H1 (cell line): ENCODE results near the gene C19orf38. TPM values are rescaled to one million over a fixed set of nuclear protein-coding genes. Genes with fewer than 3 reads are reported as not detected.

Experiments
- CTCF ChIA-PET: fragments of 300-600 bp; sonication (Branson Sonifier 250); formaldehyde crosslinking; loops from one replicate; lab custom pipeline; 2021; ENCODE audit not compliant: partially characterized antibody; lab: Charles Lee
- POLR2A ChIA-PET: fragments of 300-600 bp; sonication (Branson Sonifier 250); formaldehyde crosslinking; loops from one replicate; lab custom pipeline; 2021; ENCODE audit warnings: inconsistent platforms; ENCODE audit not compliant: partially characterized antibody; lab: Charles Lee
- DNase-seq, 2 experiments: peaks; one replicate each; pipeline versions ENCODE4 v3.0.0 to v3.0.0-alpha.2; 2010 to 2022; ENCODE audit warnings: low spot score in 2 of 2, low read depth in 1 of 2, mixed read lengths in 1 of 2
- FAIRE-seq: peaks from 2 replicates; lab custom pipeline; 2011; peaks lifted over from hg19 to GRCh38; lab: Jason Lieb, UNC
- H2AFZ ChIP-seq: 2 replicates; pipeline ENCODE4 v1.8.1; 2012; ENCODE audit warnings: low read length, inconsistent platforms
- H2AK5ac ChIP-seq: 2 replicates; pipeline ENCODE4 v1.6.1; 2013; ENCODE audit warnings: low read depth, low read length
- H2BK120ac ChIP-seq: replicated peaks from 2 replicates; pipeline ENCODE3; 2013; ENCODE audit warnings: low read depth, low read length, inconsistent platforms
- H2BK12ac ChIP-seq: 2 replicates; pipeline ENCODE4 v1.6.1; 2013; ENCODE audit warnings: low read depth, low read length
- H2BK15ac ChIP-seq: 2 replicates; pipeline ENCODE4 v1.6.1; 2013; ENCODE audit warnings: low read length
- H2BK20ac ChIP-seq: 2 replicates; pipeline ENCODE4 v1.6.1; 2013; ENCODE audit warnings: low read length
- H2BK5ac ChIP-seq: 2 replicates; pipeline ENCODE4 v1.6.1; 2013; ENCODE audit warnings: low read depth, low read length
- H3K14ac ChIP-seq: 2 replicates; pipeline ENCODE4 v1.6.1; 2013; ENCODE audit warnings: inconsistent platforms; ENCODE audit not compliant: insufficient read length
- H3K18ac ChIP-seq: 2 replicates; pipeline ENCODE4 v1.6.1; 2013; ENCODE audit warnings: low read length; ENCODE audit errors: extremely low read depth
- H3K23ac ChIP-seq: 2 replicates; pipeline ENCODE4 v1.6.1; 2013; ENCODE audit warnings: inconsistent platforms; ENCODE audit not compliant: insufficient read length
- H3K23me2 ChIP-seq: 2 replicates; pipeline ENCODE4 v1.6.1; 2013; ENCODE audit warnings: low read depth, low read length
- H3K27ac ChIP-seq: 2 replicates; pipeline ENCODE4 v1.6.1; 2011; ENCODE audit warnings: low read depth, low read length, inconsistent platforms
- H3K27me3 ChIP-seq, 4 experiments: replicated peaks in 1 of 4; 1 replicate in 1 of 4; 2 replicates in 3 of 4; pipeline versions ENCODE4 v1.6.1 to v1.8.1; 2011 to 2013; ENCODE audit warnings: low read length in 3 of 4, mild to moderate bottlenecking in 3 of 4, inconsistent platforms in 2 of 4, mixed read lengths in 2 of 4, moderate library complexity in 1 of 4; ENCODE audit not compliant: control insufficient read depth in 3 of 4, insufficient read depth in 3 of 4; ENCODE audit errors: extremely low read depth in 1 of 4
- H3K36me3 ChIP-seq, 4 experiments: 2 replicates each; pipeline versions ENCODE4 v1.6.1 to v1.8.1; 2011 to 2013; ENCODE audit warnings: mild to moderate bottlenecking in 4 of 4, low read length in 3 of 4, moderate library complexity in 2 of 4, control low read depth in 1 of 4, inconsistent platforms in 1 of 4; ENCODE audit not compliant: insufficient read depth in 4 of 4, control insufficient read depth in 2 of 4
- H3K4ac ChIP-seq: replicated peaks from 2 replicates; pipeline ENCODE3; 2013; ENCODE audit warnings: low read length, low read depth, mixed read lengths, inconsistent platforms; ENCODE audit not compliant: insufficient read length
- H3K4me1 ChIP-seq, 4 experiments: replicated peaks in 1 of 4; 1 replicate in 1 of 4; 2 replicates in 3 of 4; pipeline versions ENCODE4 v1.6.1 to v1.8.1; 2011 to 2013; ENCODE audit warnings: low read length in 3 of 4, inconsistent platforms in 2 of 4, mixed read lengths in 1 of 4; ENCODE audit not compliant: insufficient read depth in 4 of 4, control insufficient read depth in 3 of 4
- H3K4me2 ChIP-seq, 2 experiments: 2 replicates each; pipeline versions ENCODE4 v1.6.1 to v1.8.1; 2011 to 2013; ENCODE audit warnings: low read depth in 2 of 2, low read length in 2 of 2, control low read depth in 1 of 2, inconsistent platforms in 1 of 2, mild to moderate bottlenecking in 1 of 2; ENCODE audit not compliant: insufficient read depth in 1 of 2
- H3K4me3 ChIP-seq, 4 experiments: fragments of 200-600, 300-600 bp in 1 of 4; sonication (generic), shearing (Covaris generic), sonication (Bioruptor Twin) in 1 of 4; 2 replicates each; pipeline versions ENCODE4 v1.5.1 to v1.8.1; 2011 to 2016; ENCODE audit warnings: low read length in 4 of 4, low read depth in 3 of 4, control low read depth in 2 of 4, inconsistent platforms in 2 of 4, mild to moderate bottlenecking in 2 of 4, mixed read lengths in 1 of 4, moderate library complexity in 1 of 4; ENCODE audit not compliant: insufficient read depth in 2 of 4; ENCODE audit errors: extremely low read depth in 1 of 4
- H3K56ac ChIP-seq: replicated peaks from 2 replicates; pipeline ENCODE3; 2013; ENCODE audit warnings: low read depth, mild to moderate bottlenecking, mixed read lengths, low read length, inconsistent platforms; ENCODE audit not compliant: insufficient read length
- H3K79me1 ChIP-seq: 2 replicates; pipeline ENCODE4 v1.6.1; 2013; ENCODE audit warnings: low read depth, low read length, control low read depth
- H3K79me2 ChIP-seq, 2 experiments: 2 replicates each; pipeline versions ENCODE4 v1.6.1 to v1.8.1; 2012 to 2013; ENCODE audit warnings: low read length in 2 of 2, mild to moderate bottlenecking in 2 of 2, inconsistent platforms in 1 of 2; ENCODE audit not compliant: insufficient read depth in 2 of 2, control insufficient read depth in 1 of 2
- H3K9ac ChIP-seq, 4 experiments: replicated peaks in 1 of 4; 1 replicate in 1 of 4; 2 replicates in 3 of 4; pipeline versions ENCODE4 v1.6.1 to v1.8.1; 2011 to 2013; ENCODE audit warnings: low read depth in 3 of 4, low read length in 3 of 4, control low read depth in 2 of 4, mild to moderate bottlenecking in 2 of 4, moderate library complexity in 2 of 4, inconsistent platforms in 1 of 4; ENCODE audit errors: extremely low read depth in 1 of 4
- H3K9me3 ChIP-seq, 2 experiments: 2 replicates each; pipeline versions ENCODE4 v1.6.1 to v1.8.1; 2012 to 2013; ENCODE audit warnings: mild to moderate bottlenecking in 2 of 2, moderate library complexity in 2 of 2, control low read depth in 1 of 2, inconsistent platforms in 1 of 2, low read depth in 1 of 2, low read length in 1 of 2, mixed read lengths in 1 of 2; ENCODE audit not compliant: insufficient read depth in 2 of 2
- H4K20me1 ChIP-seq, 2 experiments: replicated peaks in 1 of 2; 2 replicates each; pipeline versions ENCODE3 to v1.8.1; 2011 to 2013; ENCODE audit warnings: inconsistent platforms in 2 of 2, low read length in 2 of 2, mild to moderate bottlenecking in 1 of 2; ENCODE audit not compliant: insufficient read depth in 2 of 2, control insufficient read depth in 1 of 2
- H4K5ac ChIP-seq: 2 replicates; pipeline ENCODE4 v1.6.1; 2013; ENCODE audit warnings: low read length, low read depth, mixed read lengths, inconsistent platforms; ENCODE audit not compliant: insufficient read length
- H4K8ac ChIP-seq: 2 replicates; pipeline ENCODE4 v1.8.0; 2013; ENCODE audit warnings: mild to moderate bottlenecking, moderate library complexity, low read length, inconsistent platforms; ENCODE audit not compliant: insufficient read depth; ENCODE audit errors: extremely low read depth
- H4K91ac ChIP-seq: replicated peaks from 2 replicates; pipeline ENCODE3; 2013; ENCODE audit warnings: low read length, mixed read lengths, inconsistent platforms; ENCODE audit not compliant: insufficient read length
- ASH2L ChIP-seq: fragments of 200-600, 300-600 bp; sonication (generic); IDR thresholded peaks from one replicate; pipeline ENCODE4 v1.7.1; 2017; ENCODE audit warnings: low read length
- BACH1 ChIP-seq: IDR thresholded peaks from 2 replicates; pipeline ENCODE4 v1.6.1; 2012; ENCODE audit warnings: low read length, improper control_type of control experiment
- CBX5 ChIP-seq: fragments of 300-800, 300-1000 bp; sonication (generic); IDR thresholded peaks from 2 replicates; pipeline ENCODE4 v1.7.1; 2016; ENCODE audit warnings: antibody characterized with exemption, low read length, low read depth
- CHD2 ChIP-seq: IDR thresholded peaks from 2 replicates; pipeline ENCODE4 v1.6.1; 2012; ENCODE audit warnings: low read length, improper control_type of control experiment
- CTBP2 ChIP-seq: IDR thresholded peaks from 2 replicates; pipeline ENCODE4 v1.7.0; 2011; ENCODE audit warnings: borderline replicate concordance, mild to moderate bottlenecking, moderate library complexity, mixed read lengths, low read length; ENCODE audit not compliant: insufficient read depth, insufficient read length
- HDAC6 ChIP-seq: IDR thresholded peaks from one replicate; pipeline ENCODE4 v1.7.1; 2012; ENCODE audit warnings: low read depth, mild to moderate bottlenecking, inconsistent platforms, low read length, moderate library complexity
- JUND ChIP-seq: IDR thresholded peaks from 2 replicates; pipeline ENCODE4 v1.6.1; 2011; ENCODE audit warnings: mild to moderate bottlenecking, improper control_type of control experiment, low read length
- MAFK ChIP-seq: IDR thresholded peaks from 2 replicates; pipeline ENCODE4 v1.6.1; 2012; ENCODE audit warnings: low read depth, mild to moderate bottlenecking, improper control_type of control experiment, low read length
- RAD21 ChIP-seq, 2 experiments: IDR thresholded peaks in 1 of 2; conservative IDR thresholded peaks in 1 of 2; 2 replicates each; pipeline ENCODE4 v1.6.1; 2011; ENCODE audit warnings: low read depth in 2 of 2, low read length in 2 of 2, improper control_type of control experiment in 1 of 2, inconsistent platforms in 1 of 2, mild to moderate bottlenecking in 1 of 2, moderate library complexity in 1 of 2
- RFX5 ChIP-seq: IDR thresholded peaks from 2 replicates; pipeline ENCODE4 v1.6.1; 2011; ENCODE audit warnings: low read depth, low read length, improper control_type of control experiment, borderline replicate concordance
- SAP30 ChIP-seq: fragments of 300-600 bp; sonication (generic); IDR thresholded peaks from 2 replicates; pipeline ENCODE4 v1.7.1; 2012; ENCODE audit warnings: low read length, moderate library complexity, mild to moderate bottlenecking, inconsistent platforms; ENCODE audit not compliant: insufficient read depth, insufficient replicate concordance
- SIN3A ChIP-seq, 2 experiments: IDR thresholded peaks in 1 of 2; conservative IDR thresholded peaks in 1 of 2; 2 replicates each; pipeline ENCODE4 v1.6.1; 2011 to 2012; ENCODE audit warnings: low read length in 2 of 2, improper control_type of control experiment in 1 of 2, low read depth in 1 of 2, mild to moderate bottlenecking in 1 of 2
- SUZ12 ChIP-seq: fragments of 200-600 bp; sonication (generic); IDR thresholded peaks from 2 replicates; pipeline ENCODE4 v1.6.1; 2012; ENCODE audit warnings: mild to moderate bottlenecking, inconsistent platforms, low read length, moderate library complexity, mixed read lengths
- TAF7 ChIP-seq: optimal IDR thresholded peaks from 2 replicates; pipeline ENCODE3; 2011; ENCODE audit warnings: low read depth, mild to moderate bottlenecking, inconsistent platforms, low read length, moderate library complexity, borderline replicate concordance
- WGBS, 2 experiments: shearing (Covaris generic) in 1 of 2; methylation state at CpG; one replicate each; pipeline versions ENCODE4 v1.1.6 to v1.1.7; 2013 to 2015; ENCODE audit warnings: low lambda C conversion rate in 2 of 2, mixed read lengths in 2 of 2, inconsistent platforms in 1 of 2, low coverage in 1 of 2, missing lambda C conversion rate in 1 of 2; ENCODE audit not compliant: insufficient replicate concordance in 2 of 2, insufficient coverage in 1 of 2, insufficient read length in 1 of 2; ENCODE audit errors: extremely low coverage in 1 of 2, missing lambda C conversion rate in 1 of 2; 5-methylcytosine and 5-hydroxymethylcytosine counted together
- polyA plus RNA-seq, 7 experiments: library from polyadenylated mRNA; depleted of rRNA in 3 of 7; stranded (reverse) in 5 of 7; unstranded in 2 of 7; fragments of >200 nt in 5 of 7; fragments of 200-250 nt in 2 of 7; gene quantifications; 1 replicate in 5 of 7; 2 replicates in 1 of 7; 4 replicates in 1 of 7; pipeline versions ENCODE4 v1.2.1 to v1.2.3, GENCODE V29; 2011 to 2013; ENCODE audit warnings: missing spikeins in 2 of 7, mixed read lengths in 2 of 7
- total RNA-seq: library from RNA; stranded (reverse); fragmentation: NEBNext Ultra II Directional; extraction: Animal tissue kit (Norgen Biotek cat#: 25700); gene quantifications from 2 replicates; pipeline ENCODE4 v1.2.1, GENCODE V29; 2021

The C19orf38 gene
- total and polyA plus RNA-seq, 2 of the 8 experiments (the other 6 are each of a cell fraction or from before 2014, with no cell fraction given), result 0.53 TPM; not detected in 1

DNA sequence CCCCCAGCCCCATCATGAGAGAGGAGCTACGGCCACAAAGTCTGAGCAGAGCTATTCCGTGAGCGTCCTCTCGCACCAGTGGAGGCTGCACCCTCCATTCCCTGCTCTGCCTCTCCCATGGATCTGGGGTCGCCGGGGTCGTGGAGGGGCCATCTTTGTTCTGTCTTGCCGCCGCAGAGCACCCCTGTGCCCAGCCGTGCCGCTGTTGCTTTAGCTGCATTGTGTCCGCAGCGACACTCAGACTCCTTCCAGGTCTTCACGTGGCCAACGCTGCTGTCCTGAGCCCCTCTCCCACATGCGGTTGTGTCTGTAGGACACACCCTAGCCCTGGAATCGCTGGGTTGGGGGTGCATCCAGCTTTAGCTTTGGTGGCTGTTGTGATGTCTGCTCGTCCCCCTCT lies 64.4 kb downstream of the C19orf38 start:
- Histone ChIP-seq H3K79me2 (no peaks in the 10 kb centered on the region), H2BK15ac (no peak overlapping the region), H3K4me2 (no peak overlapping the region), H2AFZ (no peak overlapping the region), H3K18ac (no peak overlapping the region), H3K9ac (no peak overlapping the region), H3K36me3 (peaks cover 16 to 39% (median 25%) of the 10 kb centered on the region in 4 experiments), H2AK5ac (no peak overlapping the region), H2BK120ac (no peak overlapping the region), H3K23me2 (no peaks in the 10 kb centered on the region), H3K27me3 (no peaks in the 10 kb centered on the region), H3K56ac (no peak overlapping the region), H2BK12ac (no peak overlapping the region), H3K79me1 (peaks cover 2% of the 10 kb centered on the region), H3K4ac (no peak overlapping the region), H3K4me3 (no peak overlapping the region), H3K4me1 (no peaks in the 10 kb centered on the region; a peak in 2 of 7 replicates), H4K91ac (no peak overlapping the region), H2BK20ac (no peak overlapping the region), H3K14ac (no peak overlapping the region), H2BK5ac (no peak overlapping the region; the same call in 1 of the 2 replicates), H4K20me1 (peaks cover 0 to 15% of the 10 kb centered on the region in 2 experiments), H3K23ac (no peak overlapping the region), H3K9me3 (no peaks in the 10 kb centered on the region), H4K5ac (no peak overlapping the region), H3K27ac (no peak overlapping the region), H4K8ac (no peak overlapping the region)
- 92% methylated on average over 17 of the region's 18 CpGs; no CpG with 5 or more reads in 1 of the 2 experiments for WGBS, 2 experiments
- ChIA-PET POLR2A (interaction anchor here (1.0 to 1.5 kb wide), 3 partner anchors 10 to 38 kb away, joined by 3 to 5 read pairs (median 4); no protein-coding TSS in a partner anchor), CTCF (interaction anchor here (0.7 to 1.0 kb wide), 3 partner anchors 24 to 203 kb away, joined by 3 read pairs; no protein-coding TSS in a partner anchor)
- no peak for FAIRE-seq
- TF ChIP-seq SIN3A (conservative IDR thresholded peaks at IDR 0.05 in 1 of 2, IDR thresholded peaks at IDR 0.05 in 1 of 2; ENCODE audit: low read depth in 1 of 2, low read length in 2 of 2) (no peak), SUZ12 (no peak), BACH1 (no peak), CBX5 (no peak), CHD2 (no peak), TAF7 (no peak), MAFK (no peak), SAP30 (no peak), ASH2L (no peak), JUND (no peak), RFX5 (no peak), RAD21 (IDR thresholded peaks at IDR 0.05 in 1 of 2, conservative IDR thresholded peaks at IDR 0.05 in 1 of 2; ENCODE audit: low read depth in 2 of 2, low read length in 2 of 2) (no peak), HDAC6 (no peak), CTBP2 (no peak)
- DNase-seq, result no peak
